GM18520 (cell line): ENCODE results near the gene SSR2.

Experiments
- ATAC-seq: cut with Tn5 transposase; IDR thresholded peaks from one replicate; pipeline ENCODE4 v1.9.1; 2021; ENCODE audit not compliant: unreplicated experiment

The SSR2 gene

DNA sequence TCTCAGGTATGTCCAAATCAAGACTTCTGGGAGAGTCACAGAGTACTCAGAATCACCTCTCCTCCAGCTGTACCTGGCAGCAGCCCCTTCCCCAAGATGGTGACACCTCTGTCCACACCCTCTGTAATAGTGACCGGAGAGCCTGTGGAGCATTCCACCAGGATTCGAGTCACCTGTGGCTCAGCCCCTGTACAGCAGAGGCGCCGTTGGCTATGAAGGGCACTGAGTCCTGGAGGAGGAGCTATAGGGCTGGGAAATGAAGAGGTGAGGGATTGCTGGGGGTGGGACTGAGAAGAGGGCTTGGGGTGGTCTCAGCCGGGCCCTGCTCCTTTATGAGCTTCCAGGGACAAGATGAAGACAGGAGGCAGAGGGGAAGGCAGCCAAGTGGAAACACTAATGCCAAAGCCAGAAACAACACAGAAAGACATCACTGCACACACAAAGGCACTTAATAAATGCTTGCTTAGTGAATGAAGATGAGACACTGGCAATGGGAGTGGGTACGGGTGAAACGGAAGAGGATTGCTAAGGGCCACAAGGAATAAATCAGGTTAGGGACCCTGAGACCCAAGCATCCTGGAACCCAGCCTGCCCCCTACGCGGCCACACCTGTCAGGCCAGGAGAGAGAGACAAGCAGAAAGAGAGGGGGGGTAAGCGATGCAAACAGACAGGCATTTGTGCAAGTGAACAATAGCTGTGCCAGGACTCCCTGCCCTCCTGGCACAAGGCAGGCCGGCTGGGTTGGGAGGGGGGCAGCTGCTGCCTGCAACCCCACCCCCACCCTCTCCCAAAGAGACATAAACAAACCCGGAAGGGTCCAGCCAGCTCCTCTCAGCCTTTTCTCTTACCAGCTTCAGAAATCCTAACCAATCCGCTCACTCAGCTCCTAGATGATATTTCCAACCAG is 46.3 kb downstream of the SSR2 start:
- ATAC-seq = no peak

DNA sequence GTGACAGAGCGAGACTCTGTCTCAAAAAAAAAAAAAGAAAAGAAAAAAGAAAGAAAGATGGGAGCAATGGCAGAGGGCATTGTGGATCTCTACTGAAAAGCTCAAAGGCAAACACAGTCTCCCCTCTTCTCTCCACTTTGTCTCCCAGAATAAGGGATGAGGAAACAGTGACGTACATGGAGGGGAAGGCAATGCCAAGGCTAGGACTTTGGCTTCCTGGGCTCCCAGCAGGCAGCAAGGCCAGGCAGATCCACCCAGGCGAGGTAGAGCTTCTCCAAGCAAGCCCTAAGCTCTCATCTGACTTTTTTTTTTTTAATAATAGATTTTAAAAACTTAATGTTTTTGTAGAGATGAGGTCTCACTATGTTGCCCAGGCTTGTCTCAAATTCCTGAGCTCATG is 47.0 kb downstream of the SSR2 start:
- ATAC-seq = no peak

DNA sequence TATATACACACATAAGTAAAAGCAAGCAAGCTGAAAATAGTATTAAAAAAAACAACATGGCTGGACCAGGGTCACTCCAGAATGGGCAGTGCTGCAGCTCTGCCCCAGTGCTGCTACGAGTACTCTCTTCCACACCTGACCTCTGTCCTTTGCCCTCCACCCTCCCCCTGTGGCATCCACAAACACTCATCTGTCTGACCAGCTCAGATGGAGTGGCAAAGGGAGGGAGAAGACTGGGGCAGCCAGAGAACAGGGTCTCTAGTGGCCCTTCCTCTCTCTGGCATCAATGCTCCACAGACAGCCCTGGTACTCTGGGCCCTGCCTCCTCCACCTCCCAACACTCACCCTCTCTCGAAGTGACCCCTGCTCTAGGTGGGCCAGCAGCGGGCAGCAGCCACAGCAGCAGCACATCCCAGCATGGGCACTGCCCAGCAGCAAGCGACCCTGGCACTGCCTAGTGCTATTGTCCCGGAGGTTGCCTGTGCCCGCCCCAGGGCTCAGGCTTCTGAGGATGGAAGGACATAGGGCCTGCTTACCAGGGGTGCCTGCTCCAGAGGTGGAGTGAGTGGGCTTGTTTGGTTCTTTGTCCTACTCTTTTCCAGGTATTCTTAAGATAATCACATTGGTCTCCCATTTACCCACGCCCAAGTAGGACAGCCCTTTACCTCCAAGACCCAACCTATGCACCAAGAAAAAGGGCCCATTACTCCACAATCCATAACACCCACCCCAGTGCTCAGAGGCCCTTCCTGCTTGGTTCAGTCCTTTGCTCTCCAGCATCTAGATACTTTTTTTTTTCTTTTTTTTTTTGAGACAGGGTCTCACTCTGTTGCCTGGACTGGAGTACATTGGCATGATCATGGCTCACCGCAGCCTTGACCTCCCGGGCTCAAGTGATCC is 48.6 kb downstream of the SSR2 start:
- no peak for ATAC-seq

DNA sequence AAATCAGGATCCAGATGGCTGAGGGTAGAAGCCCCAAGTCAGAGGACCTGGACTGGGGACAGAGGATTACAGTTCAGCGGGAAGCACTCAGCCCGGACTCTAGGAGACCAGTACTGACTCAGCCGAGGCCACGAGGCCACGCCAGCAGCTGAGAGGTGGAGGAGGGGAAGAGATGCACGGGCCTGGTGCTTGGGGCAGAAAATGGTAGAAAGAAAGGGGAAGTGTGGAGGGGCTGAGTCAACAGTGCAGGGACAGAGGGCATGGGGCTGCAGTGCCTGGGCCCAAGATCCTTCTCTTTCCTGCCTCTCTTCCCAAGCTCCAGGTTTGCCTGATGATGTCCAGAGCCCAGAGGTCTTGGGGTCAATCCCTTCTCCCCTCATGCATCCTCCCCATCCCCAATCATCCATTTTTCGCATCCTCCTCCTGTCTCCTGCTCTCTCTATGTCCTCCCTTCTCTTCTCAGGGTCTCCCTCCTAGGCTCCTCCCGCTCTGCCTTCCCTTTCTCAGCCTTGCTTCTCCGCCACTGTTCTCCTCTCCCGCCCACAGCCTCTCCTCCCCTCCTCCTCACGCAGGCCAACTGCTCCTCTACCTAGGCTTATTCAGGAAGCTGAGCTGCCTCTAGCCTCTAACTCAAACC is 50.1 kb downstream of the SSR2 start:
- no peak for ATAC-seq

DNA sequence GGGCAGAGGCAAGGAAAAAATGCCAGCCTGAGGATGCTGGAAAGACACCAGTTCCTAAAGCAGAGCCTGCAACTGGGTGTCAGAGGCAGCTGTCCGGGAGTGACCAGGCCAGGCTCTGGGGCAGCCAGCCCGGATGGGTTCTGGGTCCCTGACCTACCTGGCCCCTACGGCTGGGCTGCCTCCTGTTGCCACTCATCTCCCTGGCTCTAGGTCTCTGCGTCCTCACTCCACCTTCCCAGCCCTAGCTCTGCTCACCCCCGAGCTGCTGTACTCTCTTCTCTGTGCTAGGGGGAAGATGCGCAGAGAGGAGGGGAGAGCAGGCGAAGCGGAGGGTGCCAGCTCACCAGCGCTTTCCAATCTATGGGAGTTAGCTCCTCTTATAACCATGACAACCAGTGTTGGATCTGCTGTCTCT is 51.4 kb downstream of the SSR2 start:
- ATAC-seq = no peak

DNA sequence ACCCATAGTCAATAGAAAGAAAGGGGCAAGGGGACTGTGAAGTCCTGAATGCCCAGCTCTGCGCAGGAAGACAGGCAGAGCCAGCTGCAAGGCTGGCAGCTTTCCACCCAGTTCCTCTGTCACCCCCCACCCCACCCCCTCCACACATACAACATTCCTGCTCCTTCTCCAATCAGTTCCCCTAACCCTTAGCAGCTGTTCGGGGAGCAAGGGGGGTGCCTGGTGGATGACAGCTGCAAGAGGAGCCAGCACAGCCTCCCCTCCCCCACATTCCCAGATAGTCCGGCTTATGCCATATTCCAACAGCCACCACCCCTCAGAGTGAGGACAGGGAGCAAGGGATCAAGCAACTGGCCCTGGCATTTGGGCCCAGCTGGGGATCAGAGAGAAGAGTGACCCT is 52.1 kb downstream of the SSR2 start:
- ATAC-seq = no peak

DNA sequence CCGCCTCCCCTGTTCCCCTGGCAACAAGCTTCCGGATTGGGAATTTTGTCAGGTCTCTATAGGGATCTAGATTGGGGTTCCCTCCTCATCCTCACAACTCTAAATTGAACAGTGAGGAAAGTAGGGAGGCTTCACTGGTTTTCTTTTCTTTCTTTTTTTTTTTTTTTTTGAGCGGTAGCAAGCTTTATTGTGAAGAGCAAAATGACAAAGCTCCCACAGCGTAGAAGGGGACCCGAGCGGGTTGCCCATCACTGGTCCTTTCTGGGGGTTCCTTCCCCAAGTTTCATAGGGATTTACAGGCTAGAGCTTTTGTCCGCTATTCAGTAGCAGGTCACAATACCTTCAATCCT is 52.7 kb downstream of the SSR2 start:
- no peak for ATAC-seq

DNA sequence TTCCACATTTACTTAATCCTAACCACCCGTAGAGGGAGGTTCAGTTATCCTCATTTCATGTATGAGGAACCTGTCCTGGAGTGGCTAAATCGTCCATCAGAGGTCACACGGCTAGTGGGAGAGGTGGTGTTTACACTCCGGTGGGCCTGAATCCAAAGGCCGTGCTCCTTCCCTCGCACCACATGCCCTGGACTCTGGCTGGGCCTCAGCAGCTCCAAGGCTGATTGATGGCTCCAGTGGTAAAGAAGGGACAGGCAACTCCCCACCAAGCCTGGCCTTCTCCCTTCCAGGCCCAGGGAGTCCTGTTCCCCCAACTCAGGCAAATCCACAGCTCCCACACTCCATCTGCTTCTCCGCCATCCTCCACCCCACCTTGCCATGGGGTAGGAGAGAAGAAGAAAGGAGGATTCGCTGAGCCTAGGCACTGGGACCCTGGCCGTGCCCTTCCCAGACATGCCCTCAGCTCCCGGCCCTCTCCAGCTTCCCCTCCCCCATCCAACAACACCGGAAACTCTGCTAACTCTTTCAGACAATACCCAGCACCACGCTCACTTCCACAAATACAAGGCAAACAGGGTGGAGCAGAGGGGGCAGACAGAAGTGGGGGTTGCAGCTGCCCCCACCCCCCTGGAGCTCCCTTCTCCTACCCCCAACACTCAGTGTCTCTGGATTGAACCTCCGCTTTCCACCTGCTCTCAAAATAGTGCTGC is 53.3 kb downstream of the SSR2 start:
- ATAC-seq = no peak

DNA sequence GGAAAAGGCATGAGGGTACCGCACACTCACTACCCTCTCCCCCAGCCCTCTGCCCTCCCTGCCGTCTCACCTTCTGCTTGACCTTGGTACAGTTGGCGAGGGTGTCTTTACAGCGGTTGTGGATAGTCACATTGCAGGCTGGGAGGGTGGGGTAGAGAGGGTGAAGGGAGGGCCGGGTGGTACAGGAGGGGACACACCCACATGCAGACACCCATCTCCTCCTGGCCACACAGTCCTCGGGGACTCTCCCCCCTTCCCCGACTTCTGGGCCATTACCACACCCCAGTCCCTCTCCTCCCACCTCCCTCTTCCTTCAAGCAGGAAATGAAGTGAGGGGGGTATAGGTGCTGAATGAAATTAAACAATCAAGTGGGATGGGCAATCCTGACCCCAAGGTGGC is 54.0 kb downstream of the SSR2 start:
- no peak for ATAC-seq

DNA sequence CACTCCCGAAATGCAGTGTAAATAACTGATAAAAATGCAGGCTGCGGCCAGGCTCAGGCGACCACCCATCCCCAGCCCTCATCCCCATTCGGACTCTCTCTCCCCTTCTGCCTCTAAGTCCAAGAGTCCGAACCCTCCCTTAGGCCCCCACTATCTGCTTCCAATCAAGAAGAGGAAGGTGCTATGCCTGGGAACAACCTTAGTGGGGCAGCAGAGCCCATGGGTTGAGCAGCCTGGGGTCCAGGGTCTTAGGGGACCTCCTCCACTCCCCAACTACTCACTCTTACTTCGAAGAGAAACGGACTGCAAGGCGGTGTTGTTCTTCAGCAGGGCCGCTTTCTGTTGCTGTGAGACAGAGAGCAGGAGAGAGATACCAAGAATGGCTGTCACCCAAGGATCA is 54.6 kb downstream of the SSR2 start:
- ATAC-seq = no peak

DNA sequence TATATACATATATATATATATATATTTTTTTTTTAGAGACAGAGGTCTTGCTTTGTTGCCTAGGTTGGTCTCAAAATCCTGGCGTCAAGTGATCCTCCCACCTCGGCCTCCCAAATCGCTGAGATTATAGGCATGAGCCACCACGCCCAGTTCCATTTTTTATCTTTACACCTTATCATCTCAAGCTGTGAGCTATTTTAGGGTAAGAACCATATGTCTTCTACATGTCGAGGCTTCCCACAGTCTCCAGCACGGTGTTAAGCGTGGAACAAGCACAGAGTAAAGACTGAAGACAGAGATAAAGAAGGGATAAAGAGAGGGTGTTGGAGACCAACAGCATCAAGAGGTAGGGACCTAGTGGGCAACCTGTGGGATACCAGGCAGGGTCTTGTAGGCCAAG is 56.6 kb downstream of the SSR2 start:
- ATAC-seq = no peak

DNA sequence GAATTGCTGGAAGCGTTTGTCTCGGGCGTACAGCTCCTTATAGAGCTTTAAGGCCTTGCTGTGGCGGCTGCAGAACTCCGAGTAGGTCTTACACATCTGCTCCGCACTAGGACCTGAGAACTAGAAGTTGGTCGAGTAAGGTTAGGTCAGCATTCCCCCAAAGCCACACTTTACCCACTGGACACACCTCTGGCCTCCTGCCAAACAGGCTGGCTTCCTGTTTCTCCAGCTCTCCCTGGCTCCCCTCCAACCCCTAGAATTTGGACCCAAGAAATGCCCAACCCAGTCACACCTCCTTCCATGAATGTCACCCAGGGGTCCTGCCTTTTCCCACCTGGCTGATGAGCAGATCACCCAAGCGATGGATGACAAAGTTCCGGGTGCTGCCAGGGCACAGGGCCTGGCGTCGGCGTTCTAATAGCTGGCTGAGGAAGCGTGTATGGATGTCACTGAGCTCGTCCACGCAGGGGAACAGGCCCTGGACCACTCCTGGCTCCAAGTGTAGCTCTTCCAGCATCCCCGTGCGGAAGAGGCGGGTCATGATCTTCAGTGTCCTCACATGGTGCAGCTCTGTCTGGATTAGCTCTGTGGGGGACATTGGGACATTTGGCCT is 58.0 kb downstream of the SSR2 start:
- ATAC-seq = no peak

DNA sequence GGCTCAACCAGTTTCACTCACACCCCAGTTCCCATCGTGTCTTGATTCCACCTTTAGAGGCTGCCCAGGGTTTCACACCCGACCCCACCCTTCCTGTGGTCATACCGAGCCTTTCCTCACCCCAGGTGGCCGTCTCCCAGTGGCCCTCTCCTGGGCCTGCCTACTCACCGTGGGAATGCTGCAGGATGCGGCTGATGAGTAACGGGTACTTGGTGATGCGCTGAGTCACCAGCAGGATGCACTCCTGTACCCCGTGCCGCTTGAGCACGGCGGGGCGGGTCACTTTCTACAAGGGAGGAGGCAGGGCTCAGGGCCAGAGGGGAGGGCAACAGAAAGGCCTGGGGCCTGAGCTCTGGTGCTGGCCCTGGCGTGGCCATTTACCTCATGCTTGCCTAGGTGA is 58.8 kb downstream of the SSR2 start:
- ATAC-seq = no peak

DNA sequence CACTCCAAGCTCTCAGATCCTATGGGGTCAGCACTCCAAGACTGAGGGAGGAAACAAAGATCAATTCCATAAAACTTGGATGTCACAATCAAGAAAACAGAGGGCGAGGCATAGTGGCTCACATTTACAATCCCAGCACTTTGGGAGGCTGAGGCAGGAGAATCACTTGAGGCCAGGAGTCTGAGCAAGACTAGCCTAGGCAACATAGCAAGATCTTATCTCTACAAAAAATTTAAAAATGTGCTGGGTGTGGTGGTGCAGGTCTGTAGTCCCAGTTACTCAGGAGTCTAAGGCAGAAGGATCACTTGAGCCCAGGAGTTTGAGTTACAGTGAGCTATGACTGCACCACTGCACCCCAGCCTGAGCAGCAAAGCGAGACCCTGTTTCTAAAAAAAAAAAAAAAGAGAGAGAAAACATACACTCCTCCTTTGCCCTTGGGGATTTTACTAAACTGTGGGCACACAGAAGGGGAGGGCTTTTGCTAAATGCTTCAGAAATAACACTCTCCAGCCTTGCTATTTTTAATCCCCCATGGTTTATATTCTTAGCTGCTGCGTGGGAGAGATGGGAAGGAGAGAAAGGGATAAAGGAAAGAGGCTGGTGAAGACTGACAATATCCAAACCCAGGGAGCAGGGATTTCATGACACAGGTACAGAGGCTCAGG is 60.5 kb downstream of the SSR2 start:
- no peak for ATAC-seq
